Measurements from ENCODE around the gene MAGEE2. TPM values are rescaled to one million over a fixed set of nuclear protein-coding genes. Genes with fewer than 3 reads are reported as not detected.

The MAGEE2 gene
- not detected in 5 replicates for total RNA-seq (2022; extraction: Qiagen RNA extraction)

GRCh38 chrX:75784680-75785491 lies at the start of gene MAGEE2:
MAGEE2 (minus strand) TSS chrX:75785254; CDS start chrX:75785051, 203 bp downstream.

Data from A549 treated with Mapracorat at 1 μM for 4 hours (cell line).